Gastrocnemius medialis (tissue), 4 donors: Measurements from ENCODE around the gene ZNF579. TPM values are rescaled to one million over a fixed set of nuclear protein-coding genes. Genes with fewer than 3 reads are reported as not detected.

ENCODE experiments used
- ATAC-seq, 2 donors: fragments of 150-250 bp; one replicate each; pipeline ENCODE4 v1.9.1; 2016
- DNase-seq, 2 donors: peaks; one replicate each; pipeline ENCODE4 v3.0.0-alpha.2; 2019
- H3K27ac ChIP-seq, 4 donors: fragments of 200-600 bp; sonication (generic); 1 replicate in 1 of 4; 2 replicates in 3 of 4; pipeline ENCODE4 v1.5.1; 2016 to 2018; ENCODE audit warnings: mild to moderate bottlenecking in 2 of 4, moderate library complexity in 1 of 4
- H3K27me3 ChIP-seq, 3 donors: fragments of 200-600 bp; sonication (generic) in 2 of 3; 1 replicate in 1 of 3; 2 replicates in 2 of 3; pipeline versions ENCODE4 v1.5.1 to v1.6.0; 2016 to 2019; ENCODE audit warnings: mild to moderate bottlenecking in 1 of 3, moderate library complexity in 1 of 3
- H3K36me3 ChIP-seq, 2 donors: fragments of 200-600 bp; sonication (generic) in 1 of 2; one replicate each; pipeline ENCODE4 v1.5.1; 2017 to 2018
- H3K4me1 ChIP-seq, 2 donors: fragments of 200-600 bp; sonication (generic) in 1 of 2; one replicate each; pipeline ENCODE4 v1.5.1; 2016 to 2017; ENCODE audit warnings: mild to moderate bottlenecking in 2 of 2
- H3K4me3 ChIP-seq, 4 donors: fragments of 200-600 bp; sonication (generic) in 3 of 4; 1 replicate in 1 of 4; 2 replicates in 3 of 4; pipeline ENCODE4 v1.5.1; 2016 to 2019; ENCODE audit warnings: mild to moderate bottlenecking in 2 of 4
- H3K9me3 ChIP-seq, 3 donors: fragments of 200-600 bp; sonication (generic) in 2 of 3; 1 replicate in 1 of 3; 2 replicates in 2 of 3; pipeline ENCODE4 v1.5.1; 2016 to 2019
- POLR2A ChIP-seq, 2 donors: fragments of 450-650 bp; IDR thresholded peaks; one replicate each; pipeline ENCODE4 v1.6.1; 2017; ENCODE audit warnings: antibody characterized with exemption in 2 of 2, mild to moderate bottlenecking in 2 of 2, moderate library complexity in 2 of 2
- in situ Hi-C, 4 donors: fragments of 200-750 bp; cut with MboI; loops; one replicate each; pipeline versions ENCODE4 v1.15.0 to v1.8.0; 2017; ENCODE audit warnings: low sequenced_read_pairs in 4 of 4
- intact Hi-C: fragments of 100-400 bp; cut with DNase I; formaldehyde crosslinking; loops from one replicate; pipeline ENCODE4 v1.15.1; 2023; ENCODE audit warnings: low total_unique reads
- total RNA-seq, 4 donors: library from RNA; depleted of rRNA; stranded (reverse); fragments of >200 nt; gene quantifications; one replicate each; pipeline versions ENCODE4 v1.1.0 to v1.2.3, GENCODE V29; 2016
- TF ChIP-seq, protein P1 (sequence below), 5 experiments: fragments of 450-650 bp in 3 of 5; fragments of 200-600 bp in 2 of 5; sonication (generic) in 2 of 5; IDR thresholded peaks in 4 of 5; conservative IDR thresholded peaks in 1 of 5; 1 replicate in 4 of 5; 2 replicates in 1 of 5; pipeline ENCODE4 v1.5.1; 2016 to 2019; ENCODE audit warnings: antibody characterized with exemption in 5 of 5, mild to moderate bottlenecking in 3 of 5, moderate library complexity in 3 of 5

The ZNF579 gene
- total RNA-seq, 4 donors from 2014 or later = 15.0 to 19.3 (median 16.8) TPM

GRCh38 chr19:55623561-55623960 is 42.9 kb upstream of the ZNF579 start:
- DNase-seq (peak; percentile 50 to 58), ATAC-seq (peak; percentile 50 to 62)
- intact Hi-C loops = loop anchor here (5.0 kb wide), 1 partner anchor 216 kb away; the partner anchor contains the start of gene UBE2S
- peak overlapping the region; percentile 97 to 99 (median 98) for H3K27ac ChIP-seq
- in situ Hi-C loops = no loop called here
- H3K9me3 ChIP-seq = no peaks in the 10 kb centered on the region
- H3K4me3 ChIP-seq = peak overlapping the region; percentile 3 to 77 (median 72)
- peaks cover 38 to 45% of the 10 kb centered on the region in 2 donors for H3K4me1 ChIP-seq
- no peaks in the 10 kb centered on the region for H3K27me3 ChIP-seq
- TF ChIP-seq POLR2A (IDR thresholded peaks at IDR 0.05) = no peak
- TF ChIP-seq, protein P1, sequence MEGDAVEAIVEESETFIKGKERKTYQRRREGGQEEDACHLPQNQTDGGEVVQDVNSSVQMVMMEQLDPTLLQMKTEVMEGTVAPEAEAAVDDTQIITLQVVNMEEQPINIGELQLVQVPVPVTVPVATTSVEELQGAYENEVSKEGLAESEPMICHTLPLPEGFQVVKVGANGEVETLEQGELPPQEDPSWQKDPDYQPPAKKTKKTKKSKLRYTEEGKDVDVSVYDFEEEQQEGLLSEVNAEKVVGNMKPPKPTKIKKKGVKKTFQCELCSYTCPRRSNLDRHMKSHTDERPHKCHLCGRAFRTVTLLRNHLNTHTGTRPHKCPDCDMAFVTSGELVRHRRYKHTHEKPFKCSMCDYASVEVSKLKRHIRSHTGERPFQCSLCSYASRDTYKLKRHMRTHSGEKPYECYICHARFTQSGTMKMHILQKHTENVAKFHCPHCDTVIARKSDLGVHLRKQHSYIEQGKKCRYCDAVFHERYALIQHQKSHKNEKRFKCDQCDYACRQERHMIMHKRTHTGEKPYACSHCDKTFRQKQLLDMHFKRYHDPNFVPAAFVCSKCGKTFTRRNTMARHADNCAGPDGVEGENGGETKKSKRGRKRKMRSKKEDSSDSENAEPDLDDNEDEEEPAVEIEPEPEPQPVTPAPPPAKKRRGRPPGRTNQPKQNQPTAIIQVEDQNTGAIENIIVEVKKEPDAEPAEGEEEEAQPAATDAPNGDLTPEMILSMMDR (IDR thresholded peaks at IDR 0.05 in 4 of 5, conservative IDR thresholded peaks at IDR 0.05 in 1 of 5) = no peak
- H3K36me3 ChIP-seq = peaks cover 0 to 7% of the 10 kb centered on the region in 2 donors

DNA sequence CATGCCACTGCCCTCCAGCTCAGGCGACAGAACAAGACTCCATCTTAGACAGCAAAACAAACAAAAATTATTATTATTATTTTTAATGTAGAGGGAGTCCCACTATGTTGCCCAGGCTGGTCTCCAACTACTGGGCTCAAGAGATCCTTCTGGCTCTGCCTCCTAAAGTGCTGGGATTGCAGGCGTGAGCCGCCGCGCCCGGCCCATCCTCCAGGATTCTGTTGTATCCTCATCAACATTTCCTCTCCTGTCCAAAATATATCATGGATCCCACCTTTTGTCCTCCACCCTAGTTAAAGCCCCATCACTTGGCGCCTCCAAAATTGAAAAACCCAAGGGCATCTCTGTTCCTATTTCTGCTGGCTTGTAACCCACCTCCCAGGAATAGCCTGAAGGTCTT is 42.5 kb upstream of the ZNF579 start:
- ATAC-seq = no peak
- H3K4me1 ChIP-seq = peaks cover 39 to 46% of the 10 kb centered on the region in 2 donors
- no peaks in the 10 kb centered on the region for H3K27me3 ChIP-seq
- DNase-seq = no peak
- intact Hi-C loops = loop anchor here (5.0 kb wide), 1 partner anchor 216 kb away; the partner anchor contains the start of gene UBE2S
- in situ Hi-C loops = no loop called here
- peak overlapping the region; percentile 97 to 99 (median 98) for H3K27ac ChIP-seq
- TF ChIP-seq, protein P1 (IDR thresholded peaks at IDR 0.05 in 4 of 5, conservative IDR thresholded peaks at IDR 0.05 in 1 of 5) = no peak
- no peak for TF ChIP-seq POLR2A (IDR thresholded peaks at IDR 0.05)
- peaks cover 0 to 7% of the 10 kb centered on the region in 2 donors for H3K36me3 ChIP-seq
- H3K4me3 ChIP-seq = peak overlapping the region in 1 of 4 donors; percentile 77
- H3K9me3 ChIP-seq = no peaks in the 10 kb centered on the region

DNA sequence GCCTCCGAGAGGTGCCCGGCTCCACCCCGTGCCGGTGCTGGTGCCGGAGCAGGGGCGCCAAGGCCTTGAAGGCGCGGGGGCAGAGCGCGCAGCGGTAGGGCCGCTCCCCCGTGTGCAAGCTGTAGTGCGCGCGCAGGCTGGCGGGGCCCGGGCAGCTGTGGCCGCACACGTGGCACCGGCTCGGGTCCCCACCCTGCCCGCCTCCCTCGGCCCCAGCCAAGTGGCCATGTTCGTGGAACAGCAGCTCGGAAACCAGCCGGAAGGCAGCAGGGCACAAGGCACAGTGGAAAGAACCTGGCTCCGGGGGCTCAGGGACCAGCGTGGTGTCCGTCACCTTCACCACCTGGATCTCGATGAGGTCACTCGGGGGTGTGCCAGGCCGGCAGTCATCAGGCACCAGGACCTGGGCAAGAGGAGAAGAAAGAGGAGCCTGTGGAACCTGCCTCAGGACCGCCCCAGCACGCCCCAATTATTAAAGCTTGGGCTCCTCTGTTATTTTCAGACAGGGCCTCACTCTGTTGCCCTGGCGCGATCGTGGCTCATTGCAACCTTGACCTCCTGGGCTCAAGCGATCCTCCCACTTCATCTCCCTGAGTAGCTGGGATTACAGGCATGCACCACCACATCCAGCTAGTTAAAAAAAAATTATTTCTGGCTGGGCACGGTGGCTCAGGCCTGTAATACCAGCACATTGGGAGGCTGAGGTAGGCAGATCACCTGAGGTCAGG is 41.8 kb upstream of the ZNF579 start:
- H3K27ac ChIP-seq = peak overlapping the region; percentile 97 to 99 (median 98)
- no peak for TF ChIP-seq POLR2A (IDR thresholded peaks at IDR 0.05)
- TF ChIP-seq, protein P1 (IDR thresholded peaks at IDR 0.05 in 4 of 5, conservative IDR thresholded peaks at IDR 0.05 in 1 of 5) = no peak
- in situ Hi-C loops = no loop called here
- ATAC-seq (no peak), DNase-seq (no peak)
- no peaks in the 10 kb centered on the region for H3K9me3 ChIP-seq
- intact Hi-C loops = loop anchor here (5.0 kb wide), 1 partner anchor 215 kb away; the partner anchor contains the start of gene UBE2S
- H3K4me3 ChIP-seq = no peak overlapping the region
- peaks cover 0 to 12% of the 10 kb centered on the region in 2 donors for H3K36me3 ChIP-seq
- no peaks in the 10 kb centered on the region for H3K27me3 ChIP-seq
- H3K4me1 ChIP-seq = peaks cover 39 to 46% of the 10 kb centered on the region in 2 donors

- intact Hi-C loops (loop anchor here (5.0 kb wide), 1 partner anchor 214 kb away; the partner anchor contains the start of gene UBE2S), in situ Hi-C loops (no loop called here)
- no peak overlapping the region for H3K4me3 ChIP-seq
- no peak for TF ChIP-seq POLR2A (IDR thresholded peaks at IDR 0.05)
- peaks cover 39 to 46% of the 10 kb centered on the region in 2 donors for H3K4me1 ChIP-seq
- H3K27me3 ChIP-seq = no peaks in the 10 kb centered on the region
- ATAC-seq = no peak
- H3K36me3 ChIP-seq = peaks cover 0 to 18% of the 10 kb centered on the region in 2 donors
- H3K27ac ChIP-seq = peak overlapping the region; percentile 97 to 99 (median 98)
- H3K9me3 ChIP-seq = no peaks in the 10 kb centered on the region
- no peak for DNase-seq
These were observed 41.1 kb upstream of the ZNF579 start for GRCh38 chr19:55621673-55622231.

- peak in 1 of 2 donors; percentile 81 for DNase-seq
- no peak overlapping the region for H3K4me3 ChIP-seq
These were observed 40.6 kb upstream of the ZNF579 start for GRCh38 chr19:55621205-55621672.

More at GRCh38 chr19:55621205-55621672, 40.6 kb upstream of the ZNF579 start:
- TF ChIP-seq POLR2A (IDR thresholded peaks at IDR 0.05) = no peak
- TF ChIP-seq, protein P1 (IDR thresholded peaks at IDR 0.05 in 4 of 5, conservative IDR thresholded peaks at IDR 0.05 in 1 of 5) = no peak
- Histone ChIP-seq H3K9me3 (no peaks in the 10 kb centered on the region), H3K27ac (peak overlapping the region; percentile 97 to 99 (median 98)), H3K27me3 (no peaks in the 10 kb centered on the region), H3K36me3 (peaks cover 0 to 23% of the 10 kb centered on the region in 2 donors), H3K4me1 (peaks cover 39 to 46% of the 10 kb centered on the region in 2 donors)
- intact Hi-C loops (loop anchor here (5.0 kb wide), 1 partner anchor 214 kb away; the partner anchor contains the start of gene UBE2S), in situ Hi-C loops (no loop called here)
- ATAC-seq = no peak
